H1 (cell line): ENCODE results near the gene OR1E2. TPM values are rescaled to one million over a fixed set of nuclear protein-coding genes. Genes with fewer than 3 reads are reported as not detected.
A peak's percentile ranks its signal among the peaks of the same experiment; 100 is the strongest.

Experiments used
- CTCF ChIA-PET: fragments of 300-600 bp; sonication (Branson Sonifier 250); formaldehyde crosslinking; loops from one replicate; lab custom pipeline; 2021; ENCODE audit not compliant: partially characterized antibody; lab: Charles Lee
- POLR2A ChIA-PET: fragments of 300-600 bp; sonication (Branson Sonifier 250); formaldehyde crosslinking; loops from one replicate; lab custom pipeline; 2021; ENCODE audit warnings: inconsistent platforms; ENCODE audit not compliant: partially characterized antibody; lab: Charles Lee
- DNase-seq, 2 experiments: peaks; one replicate each; pipeline versions ENCODE4 v3.0.0 to v3.0.0-alpha.2; 2010 to 2022; ENCODE audit warnings: low spot score in 2 of 2, low read depth in 1 of 2, mixed read lengths in 1 of 2
- FAIRE-seq: peaks from 2 replicates; lab custom pipeline; 2011; peaks lifted over from hg19 to GRCh38; lab: Jason Lieb, UNC
- H2AFZ ChIP-seq: 2 replicates; pipeline ENCODE4 v1.8.1; 2012; ENCODE audit warnings: low read length, inconsistent platforms
- H2AK5ac ChIP-seq: 2 replicates; pipeline ENCODE4 v1.6.1; 2013; ENCODE audit warnings: low read depth, low read length
- H2BK120ac ChIP-seq: replicated peaks from 2 replicates; pipeline ENCODE3; 2013; ENCODE audit warnings: low read depth, low read length, inconsistent platforms
- H2BK12ac ChIP-seq: 2 replicates; pipeline ENCODE4 v1.6.1; 2013; ENCODE audit warnings: low read depth, low read length
- H2BK15ac ChIP-seq: 2 replicates; pipeline ENCODE4 v1.6.1; 2013; ENCODE audit warnings: low read length
- H2BK20ac ChIP-seq: 2 replicates; pipeline ENCODE4 v1.6.1; 2013; ENCODE audit warnings: low read length
- H2BK5ac ChIP-seq: 2 replicates; pipeline ENCODE4 v1.6.1; 2013; ENCODE audit warnings: low read depth, low read length
- H3K14ac ChIP-seq: 2 replicates; pipeline ENCODE4 v1.6.1; 2013; ENCODE audit warnings: inconsistent platforms; ENCODE audit not compliant: insufficient read length
- H3K18ac ChIP-seq: 2 replicates; pipeline ENCODE4 v1.6.1; 2013; ENCODE audit warnings: low read length; ENCODE audit errors: extremely low read depth
- H3K23ac ChIP-seq: 2 replicates; pipeline ENCODE4 v1.6.1; 2013; ENCODE audit warnings: inconsistent platforms; ENCODE audit not compliant: insufficient read length
- H3K23me2 ChIP-seq: 2 replicates; pipeline ENCODE4 v1.6.1; 2013; ENCODE audit warnings: low read depth, low read length
- H3K27ac ChIP-seq: 2 replicates; pipeline ENCODE4 v1.6.1; 2011; ENCODE audit warnings: low read depth, low read length, inconsistent platforms
- H3K27me3 ChIP-seq, 4 experiments: replicated peaks in 1 of 4; 1 replicate in 1 of 4; 2 replicates in 3 of 4; pipeline versions ENCODE4 v1.6.1 to v1.8.1; 2011 to 2013; ENCODE audit warnings: low read length in 3 of 4, mild to moderate bottlenecking in 3 of 4, inconsistent platforms in 2 of 4, mixed read lengths in 2 of 4, moderate library complexity in 1 of 4; ENCODE audit not compliant: control insufficient read depth in 3 of 4, insufficient read depth in 3 of 4; ENCODE audit errors: extremely low read depth in 1 of 4
- H3K36me3 ChIP-seq, 4 experiments: 2 replicates each; pipeline versions ENCODE4 v1.6.1 to v1.8.1; 2011 to 2013; ENCODE audit warnings: mild to moderate bottlenecking in 4 of 4, low read length in 3 of 4, moderate library complexity in 2 of 4, control low read depth in 1 of 4, inconsistent platforms in 1 of 4; ENCODE audit not compliant: insufficient read depth in 4 of 4, control insufficient read depth in 2 of 4
- H3K4ac ChIP-seq: replicated peaks from 2 replicates; pipeline ENCODE3; 2013; ENCODE audit warnings: low read length, low read depth, mixed read lengths, inconsistent platforms; ENCODE audit not compliant: insufficient read length
- H3K4me1 ChIP-seq, 4 experiments: replicated peaks in 1 of 4; 1 replicate in 1 of 4; 2 replicates in 3 of 4; pipeline versions ENCODE4 v1.6.1 to v1.8.1; 2011 to 2013; ENCODE audit warnings: low read length in 3 of 4, inconsistent platforms in 2 of 4, mixed read lengths in 1 of 4; ENCODE audit not compliant: insufficient read depth in 4 of 4, control insufficient read depth in 3 of 4
- H3K4me2 ChIP-seq, 2 experiments: 2 replicates each; pipeline versions ENCODE4 v1.6.1 to v1.8.1; 2011 to 2013; ENCODE audit warnings: low read depth in 2 of 2, low read length in 2 of 2, control low read depth in 1 of 2, inconsistent platforms in 1 of 2, mild to moderate bottlenecking in 1 of 2; ENCODE audit not compliant: insufficient read depth in 1 of 2
- H3K4me3 ChIP-seq, 4 experiments: fragments of 200-600, 300-600 bp in 1 of 4; sonication (generic), shearing (Covaris generic), sonication (Bioruptor Twin) in 1 of 4; 2 replicates each; pipeline versions ENCODE4 v1.5.1 to v1.8.1; 2011 to 2016; ENCODE audit warnings: low read length in 4 of 4, low read depth in 3 of 4, control low read depth in 2 of 4, inconsistent platforms in 2 of 4, mild to moderate bottlenecking in 2 of 4, mixed read lengths in 1 of 4, moderate library complexity in 1 of 4; ENCODE audit not compliant: insufficient read depth in 2 of 4; ENCODE audit errors: extremely low read depth in 1 of 4
- H3K56ac ChIP-seq: replicated peaks from 2 replicates; pipeline ENCODE3; 2013; ENCODE audit warnings: low read depth, mild to moderate bottlenecking, mixed read lengths, low read length, inconsistent platforms; ENCODE audit not compliant: insufficient read length
- H3K79me1 ChIP-seq: 2 replicates; pipeline ENCODE4 v1.6.1; 2013; ENCODE audit warnings: low read depth, low read length, control low read depth
- H3K79me2 ChIP-seq, 2 experiments: 2 replicates each; pipeline versions ENCODE4 v1.6.1 to v1.8.1; 2012 to 2013; ENCODE audit warnings: low read length in 2 of 2, mild to moderate bottlenecking in 2 of 2, inconsistent platforms in 1 of 2; ENCODE audit not compliant: insufficient read depth in 2 of 2, control insufficient read depth in 1 of 2
- H3K9ac ChIP-seq, 4 experiments: replicated peaks in 1 of 4; 1 replicate in 1 of 4; 2 replicates in 3 of 4; pipeline versions ENCODE4 v1.6.1 to v1.8.1; 2011 to 2013; ENCODE audit warnings: low read depth in 3 of 4, low read length in 3 of 4, control low read depth in 2 of 4, mild to moderate bottlenecking in 2 of 4, moderate library complexity in 2 of 4, inconsistent platforms in 1 of 4; ENCODE audit errors: extremely low read depth in 1 of 4
- H3K9me3 ChIP-seq, 2 experiments: 2 replicates each; pipeline versions ENCODE4 v1.6.1 to v1.8.1; 2012 to 2013; ENCODE audit warnings: mild to moderate bottlenecking in 2 of 2, moderate library complexity in 2 of 2, control low read depth in 1 of 2, inconsistent platforms in 1 of 2, low read depth in 1 of 2, low read length in 1 of 2, mixed read lengths in 1 of 2; ENCODE audit not compliant: insufficient read depth in 2 of 2
- H4K20me1 ChIP-seq, 2 experiments: replicated peaks in 1 of 2; 2 replicates each; pipeline versions ENCODE3 to v1.8.1; 2011 to 2013; ENCODE audit warnings: inconsistent platforms in 2 of 2, low read length in 2 of 2, mild to moderate bottlenecking in 1 of 2; ENCODE audit not compliant: insufficient read depth in 2 of 2, control insufficient read depth in 1 of 2
- H4K5ac ChIP-seq: 2 replicates; pipeline ENCODE4 v1.6.1; 2013; ENCODE audit warnings: low read length, low read depth, mixed read lengths, inconsistent platforms; ENCODE audit not compliant: insufficient read length
- H4K8ac ChIP-seq: 2 replicates; pipeline ENCODE4 v1.8.0; 2013; ENCODE audit warnings: mild to moderate bottlenecking, moderate library complexity, low read length, inconsistent platforms; ENCODE audit not compliant: insufficient read depth; ENCODE audit errors: extremely low read depth
- H4K91ac ChIP-seq: replicated peaks from 2 replicates; pipeline ENCODE3; 2013; ENCODE audit warnings: low read length, mixed read lengths, inconsistent platforms; ENCODE audit not compliant: insufficient read length
- WGBS, 2 experiments: shearing (Covaris generic) in 1 of 2; methylation state at CpG; one replicate each; pipeline versions ENCODE4 v1.1.6 to v1.1.7; 2013 to 2015; ENCODE audit warnings: low lambda C conversion rate in 2 of 2, mixed read lengths in 2 of 2, inconsistent platforms in 1 of 2, low coverage in 1 of 2, missing lambda C conversion rate in 1 of 2; ENCODE audit not compliant: insufficient replicate concordance in 2 of 2, insufficient coverage in 1 of 2, insufficient read length in 1 of 2; ENCODE audit errors: extremely low coverage in 1 of 2, missing lambda C conversion rate in 1 of 2; 5-methylcytosine and 5-hydroxymethylcytosine counted together
- polyA plus RNA-seq, 7 experiments: library from polyadenylated mRNA; depleted of rRNA in 3 of 7; stranded (reverse) in 5 of 7; unstranded in 2 of 7; fragments of >200 nt in 5 of 7; fragments of 200-250 nt in 2 of 7; gene quantifications; 1 replicate in 5 of 7; 2 replicates in 1 of 7; 4 replicates in 1 of 7; pipeline versions ENCODE4 v1.2.1 to v1.2.3, GENCODE V29; 2011 to 2013; ENCODE audit warnings: missing spikeins in 2 of 7, mixed read lengths in 2 of 7
- total RNA-seq: library from RNA; stranded (reverse); fragmentation: NEBNext Ultra II Directional; extraction: Animal tissue kit (Norgen Biotek cat#: 25700); gene quantifications from 2 replicates; pipeline ENCODE4 v1.2.1, GENCODE V29; 2021

The OR1E2 gene
- total and polyA plus RNA-seq, 2 of the 8 experiments (the other 6 are each of a cell fraction or from before 2014, with no cell fraction given) = not detected

GRCh38 chr17:3447625-3448024 is 14.0 kb upstream of the OR1E2 start:
- H2AK5ac ChIP-seq = no peak overlapping the region
- H3K27me3 ChIP-seq = peaks cover 0 to 1% (median 0%) of the 10 kb centered on the region in 4 experiments; a peak in 1 of 7 replicates
- POLR2A ChIA-PET = no interaction called here
- H3K18ac ChIP-seq = no peak overlapping the region
- DNase-seq (no peak), FAIRE-seq (peak; percentile 97)
- H3K4me3 ChIP-seq = no peak overlapping the region
- H4K5ac ChIP-seq = no peak overlapping the region
- H3K4ac ChIP-seq = no peak overlapping the region
- no peak overlapping the region for H2BK120ac ChIP-seq
- CTCF ChIA-PET = no interaction called here
- 46% methylated on average over 2 of the region's 2 CpGs; no CpG with 5 or more reads in 1 of the 2 experiments for WGBS, 2 experiments
- no peaks in the 10 kb centered on the region for H3K9me3 ChIP-seq
- no peaks in the 10 kb centered on the region; the same call in 1 of the 2 replicates for H3K23me2 ChIP-seq
- no peaks in the 10 kb centered on the region for H4K20me1 ChIP-seq
- H2BK5ac ChIP-seq = no peak overlapping the region
- H3K23ac ChIP-seq = no peak overlapping the region
- no peak overlapping the region for H3K27ac ChIP-seq
- H2BK15ac ChIP-seq = no peak overlapping the region
- H3K79me2 ChIP-seq = no peaks in the 10 kb centered on the region
- no peak overlapping the region for H2BK12ac ChIP-seq
- no peak overlapping the region for H3K4me2 ChIP-seq
- H2BK20ac ChIP-seq = no peak overlapping the region
- H3K4me1 ChIP-seq = no peaks in the 10 kb centered on the region
- no peak overlapping the region for H3K9ac ChIP-seq
- H2AFZ ChIP-seq = peak overlapping the region; percentile 27; the same call in 1 of the 2 replicates
- H3K36me3 ChIP-seq = no peaks in the 10 kb centered on the region
- H3K79me1 ChIP-seq = no peaks in the 10 kb centered on the region
- no peak overlapping the region for H3K56ac ChIP-seq
- H4K8ac ChIP-seq = no peak overlapping the region
- no peak overlapping the region for H3K14ac ChIP-seq
- H4K91ac ChIP-seq = no peak overlapping the region
